Fibroblast of lung (primary cell): ENCODE results near the gene IMMT. TPM values are rescaled to one million over a fixed set of nuclear protein-coding genes. Genes with fewer than 3 reads are reported as not detected.

Experiments
- DNase-seq, 2 donors: peaks; one replicate each; pipeline versions ENCODE4 v3.0.0 to v3.0.0-alpha.2; 2010; ENCODE audit warnings: low read depth in 2 of 2
- H2AFZ ChIP-seq: 2 replicates; pipeline ENCODE4 v1.5.1; 2012; ENCODE audit warnings: low read length, control low read depth, inconsistent platforms
- H3K27ac ChIP-seq: 2 replicates; pipeline ENCODE4 v1.5.1; 2011; ENCODE audit warnings: low read length, control low read depth; ENCODE audit not compliant: insufficient read depth
- H3K27me3 ChIP-seq: 2 replicates; pipeline ENCODE4 v1.5.1; 2011; ENCODE audit warnings: mild to moderate bottlenecking, low read length; ENCODE audit not compliant: control insufficient read depth, insufficient read depth
- H3K36me3 ChIP-seq: 2 replicates; pipeline ENCODE4 v1.5.1; 2011; ENCODE audit warnings: low read length; ENCODE audit not compliant: control insufficient read depth, insufficient read depth
- H3K4me1 ChIP-seq: 2 replicates; pipeline ENCODE4 v1.5.1; 2011; ENCODE audit warnings: low read length; ENCODE audit not compliant: control insufficient read depth, insufficient read depth; ENCODE audit errors: extremely low read depth
- H3K4me2 ChIP-seq: 2 replicates; pipeline ENCODE4 v1.5.1; 2011; ENCODE audit warnings: low read length, control low read depth; ENCODE audit not compliant: insufficient read depth; ENCODE audit errors: extremely low read depth
- H3K4me3 ChIP-seq, 4 experiments: fragments of 200-600 bp in 1 of 4; sonication (generic) in 1 of 4; replicated peaks in 1 of 4; 2 replicates each; pipeline ENCODE4 v1.5.1; 2011 to 2016; ENCODE audit warnings: low read length in 4 of 4, low read depth in 3 of 4, mild to moderate bottlenecking in 3 of 4, control low read depth in 2 of 4, inconsistent platforms in 1 of 4, mixed read lengths in 1 of 4; ENCODE audit not compliant: insufficient read depth in 1 of 4; ENCODE audit errors: control extremely low read depth in 1 of 4
- H3K79me2 ChIP-seq: 2 replicates; pipeline ENCODE4 v1.5.1; 2012; ENCODE audit warnings: mild to moderate bottlenecking, low read length, inconsistent platforms; ENCODE audit not compliant: control insufficient read depth, insufficient read depth
- H3K9ac ChIP-seq: 2 replicates; pipeline ENCODE4 v1.5.1; 2011; ENCODE audit warnings: mild to moderate bottlenecking, low read length, control low read depth; ENCODE audit not compliant: insufficient read depth
- H3K9me3 ChIP-seq: 2 replicates; pipeline ENCODE4 v1.5.1; 2012; ENCODE audit warnings: low read depth, low read length; ENCODE audit not compliant: control insufficient read depth, insufficient read depth
- H4K20me1 ChIP-seq: 2 replicates; pipeline ENCODE4 v1.5.1; 2011; ENCODE audit warnings: low read length; ENCODE audit not compliant: control insufficient read depth, insufficient read depth; ENCODE audit errors: extremely low read depth
- CTCF ChIP-seq, 2 donors: IDR thresholded peaks in 1 of 2; conservative IDR thresholded peaks in 1 of 2; 1 replicate in 1 of 2; 2 replicates in 1 of 2; pipeline ENCODE4 v1.5.1; 2011 to 2012; ENCODE audit warnings: low read length in 2 of 2, control low read depth in 1 of 2, inconsistent platforms in 1 of 2, low read depth in 1 of 2, mild to moderate bottlenecking in 1 of 2
- EZH2 ChIP-seq: IDR thresholded peaks from 2 replicates; pipeline ENCODE4 v1.5.1; 2012; ENCODE audit warnings: low read length, control low read depth, mild to moderate bottlenecking; ENCODE audit errors: missing control alignments
- polyA plus RNA-seq, 2 donors: library from polyadenylated mRNA; depleted of rRNA in 1 of 2; stranded (reverse) in 1 of 2; unstranded in 1 of 2; fragments of >200 nt; gene quantifications; 2 replicates each; pipeline ENCODE4 v1.2.1, GENCODE V29; 2011 to 2012; ENCODE audit warnings: missing spikeins in 1 of 2
- total RNA-seq: library from RNA; depleted of rRNA; stranded (reverse); fragments of >200 nt; gene quantifications from 2 replicates; pipeline ENCODE4 v1.2.1, GENCODE V29; 2014

IMMT gene
- total and polyA plus RNA-seq, 2 donors (not counting 1 experiment from before 2014, with no cell fraction given): 47.1 to 52.7 TPM

DNA sequence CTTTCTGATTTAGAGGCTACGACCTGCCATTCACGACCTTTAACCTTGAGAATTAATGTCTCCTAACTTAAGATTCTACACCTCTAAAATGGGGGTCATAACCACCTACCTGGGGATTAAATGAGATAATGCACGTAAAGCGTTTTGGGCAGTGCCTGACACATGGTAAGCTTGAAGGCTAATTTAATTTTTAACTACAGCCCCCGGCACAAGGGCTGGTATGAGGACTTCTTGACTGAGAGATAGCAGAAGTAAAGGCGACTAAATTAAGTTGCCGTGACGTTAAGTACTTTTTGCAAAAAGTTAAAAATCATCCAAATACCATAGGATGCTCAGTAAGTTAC is 4.5 kb upstream of the IMMT start:
- Histone ChIP-seq H3K4me1 (peaks cover 4% of the 10 kb centered on the region), H3K79me2 (peaks cover 33% of the 10 kb centered on the region)
- no peak for TF ChIP-seq CTCF (conservative IDR thresholded peaks at IDR 0.05 in 1 of 2, IDR thresholded peaks at IDR 0.05 in 1 of 2; ENCODE audit: low read depth in 1 of 2, low read length in 2 of 2)

GRCh38 chr2:86195808-86196387 is 636 bp upstream of the IMMT start:
- TF ChIP-seq CTCF (conservative IDR thresholded peaks at IDR 0.05 in 1 of 2, IDR thresholded peaks at IDR 0.05 in 1 of 2; ENCODE audit: low read depth in 1 of 2, low read length in 2 of 2): no peak
- no peak for TF ChIP-seq EZH2
- Histone ChIP-seq H3K9ac (peak overlapping the region; percentile 100), H3K4me2 (peak overlapping the region; percentile 99), H3K36me3 (no peaks in the 10 kb centered on the region), H3K27ac (peak overlapping the region; percentile 99), H3K79me2 (peaks cover 51% of the 10 kb centered on the region), H3K9me3 (no peaks in the 10 kb centered on the region), H2AFZ (peak overlapping the region; percentile 77), H4K20me1 (no peaks in the 10 kb centered on the region), H3K4me3 (peak overlapping the region; percentile 87 to 95 (median 94)), H3K27me3 (no peaks in the 10 kb centered on the region), H3K4me1 (peaks cover 9% of the 10 kb centered on the region)
- DNase-seq: no peak

More for the DNA sequence above, 4.5 kb upstream of the IMMT start:
- H3K9me3 ChIP-seq: no peaks in the 10 kb centered on the region
- peak overlapping the region; percentile 95 for H2AFZ ChIP-seq
- no peaks in the 10 kb centered on the region for H4K20me1 ChIP-seq
- DNase-seq: no peak
- H3K9ac ChIP-seq: peak overlapping the region; percentile 51
- H3K36me3 ChIP-seq: no peaks in the 10 kb centered on the region
- peak overlapping the region; percentile 69 to 93 (median 84) for H3K4me3 ChIP-seq
- H3K4me2 ChIP-seq: peak overlapping the region; percentile 59
- peak overlapping the region; percentile 65 for H3K27ac ChIP-seq
- no peaks in the 10 kb centered on the region for H3K27me3 ChIP-seq

GRCh38 chr2:86194751-86195054 is 559 bp downstream of the IMMT start:
- H3K27ac ChIP-seq: peak overlapping the region; percentile 99

More at GRCh38 chr2:86194751-86195054, 559 bp downstream of the IMMT start:
- H3K4me1 ChIP-seq: peaks cover 6% of the 10 kb centered on the region
- TF ChIP-seq CTCF (conservative IDR thresholded peaks at IDR 0.05 in 1 of 2, IDR thresholded peaks at IDR 0.05 in 1 of 2; ENCODE audit: low read depth in 1 of 2, low read length in 2 of 2) (no peak), EZH2 (no peak)
- no peaks in the 10 kb centered on the region for H3K9me3 ChIP-seq
- H3K79me2 ChIP-seq: peaks cover 54% of the 10 kb centered on the region
- H3K27me3 ChIP-seq: no peaks in the 10 kb centered on the region
- H3K36me3 ChIP-seq: no peaks in the 10 kb centered on the region
- no peak overlapping the region for H2AFZ ChIP-seq
- peak in 1 of 2 donors; percentile 15 for DNase-seq
- H3K4me2 ChIP-seq: peak overlapping the region; percentile 84
- H4K20me1 ChIP-seq: no peaks in the 10 kb centered on the region
- H3K4me3 ChIP-seq: peak overlapping the region; percentile 87 to 96 (median 94)
- H3K9ac ChIP-seq: peak overlapping the region; percentile 100
